Hematopoietic multipotent progenitor cell (in vitro differentiated cells): Measurements from ENCODE around the gene ANXA3. TPM values are rescaled to one million over a fixed set of nuclear protein-coding genes. Genes with fewer than 3 reads are reported as not detected.

Source experiments
- small RNA-seq: library from RNA; depleted of rRNA; stranded (forward); fragments of <200 nt; gene quantifications from one replicate; pipeline ENCODE3, GENCODE V24; 2012
- total RNA-seq: library from RNA; depleted of rRNA; stranded (reverse); fragments of >200 nt; gene quantifications from one replicate; pipeline ENCODE4 v1.2.3, GENCODE V29; 2012

ANXA3 gene
- total RNA-seq, 1 donor, result 4.6 TPM

Small RNA genes within 50 kb of the gene (small RNA-seq; reads per million reads assigned to genes)
- 0.20 reads per million for gene HIGD1AP13
- gene RF00019, result not detected

Other genes starting within 250 kb of the ANXA3 start
- 78.4 TPM for gene BMP2K, start 224.6 kb downstream of the ANXA3 start, total RNA-seq